Activated CD4-positive, alpha-beta T cell treated with anti-CD3 and anti-CD28 coated beads for 4 hours (primary cell): ENCODE data around the gene PDZRN3.

Source experiments
- DNase-seq, 2 donors: peaks; one replicate each; pipeline ENCODE4 v3.0.0-alpha.2; 2020

Gene PDZRN3

GRCh38 chr3:73622091-73622805 lies 2.5 kb downstream of the PDZRN3 start:
- DNase-seq, result no peak

GRCh38 chr3:73621388-73621787 lies 3.4 kb downstream of the PDZRN3 start:
- no peak for DNase-seq

GRCh38 chr3:73618461-73618860 lies 6.3 kb downstream of the PDZRN3 start:
- DNase-seq, result no peak

- no peak for DNase-seq
These were observed 8.7 kb downstream of the PDZRN3 start for GRCh38 chr3:73616056-73616455.

GRCh38 chr3:73614419-73614818 lies 10.3 kb downstream of the PDZRN3 start:
- no peak for DNase-seq

GRCh38 chr3:73611176-73611575 lies 13.6 kb downstream of the PDZRN3 start:
- no peak for DNase-seq

- DNase-seq, result no peak
These were observed 14.2 kb downstream of the PDZRN3 start for GRCh38 chr3:73610493-73610892.

- DNase-seq, result no peak
These were observed 15.1 kb downstream of the PDZRN3 start for GRCh38 chr3:73609655-73610054.

- no peak for DNase-seq
These were observed 15.5 kb downstream of the PDZRN3 start for GRCh38 chr3:73609315-73609641.

- DNase-seq, result no peak
These were observed 16.1 kb downstream of the PDZRN3 start for GRCh38 chr3:73608456-73609314.

- no peak for DNase-seq
These were observed 18.9 kb downstream of the PDZRN3 start for GRCh38 chr3:73605861-73606260.

- no peak for DNase-seq
These were observed 19.3 kb downstream of the PDZRN3 start for GRCh38 chr3:73605412-73605811.

GRCh38 chr3:73604451-73604850 lies 20.3 kb downstream of the PDZRN3 start:
- DNase-seq, result no peak

- DNase-seq, result no peak
These were observed 21.0 kb downstream of the PDZRN3 start for GRCh38 chr3:73603762-73604171.

- DNase-seq, result no peak
These were observed 22.6 kb downstream of the PDZRN3 start for GRCh38 chr3:73602170-73602569.

GRCh38 chr3:73601481-73601880 lies 23.3 kb downstream of the PDZRN3 start:
- DNase-seq, result no peak

GRCh38 chr3:73601011-73601410 lies 23.7 kb downstream of the PDZRN3 start:
- no peak for DNase-seq

GRCh38 chr3:73600293-73600938 lies 24.3 kb downstream of the PDZRN3 start:
- no peak for DNase-seq

- DNase-seq, result no peak
These were observed 25.1 kb downstream of the PDZRN3 start for GRCh38 chr3:73599605-73600004.

GRCh38 chr3:73597476-73597875 lies 27.3 kb downstream of the PDZRN3 start:
- DNase-seq, result no peak

GRCh38 chr3:73592154-73593144 lies 32.3 kb downstream of the PDZRN3 start:
- no peak for DNase-seq

GRCh38 chr3:73591286-73591800 lies 33.4 kb downstream of the PDZRN3 start:
- DNase-seq, result no peak
